ENCODE results near the gene MYO3A.

MYO3A gene

DNA sequence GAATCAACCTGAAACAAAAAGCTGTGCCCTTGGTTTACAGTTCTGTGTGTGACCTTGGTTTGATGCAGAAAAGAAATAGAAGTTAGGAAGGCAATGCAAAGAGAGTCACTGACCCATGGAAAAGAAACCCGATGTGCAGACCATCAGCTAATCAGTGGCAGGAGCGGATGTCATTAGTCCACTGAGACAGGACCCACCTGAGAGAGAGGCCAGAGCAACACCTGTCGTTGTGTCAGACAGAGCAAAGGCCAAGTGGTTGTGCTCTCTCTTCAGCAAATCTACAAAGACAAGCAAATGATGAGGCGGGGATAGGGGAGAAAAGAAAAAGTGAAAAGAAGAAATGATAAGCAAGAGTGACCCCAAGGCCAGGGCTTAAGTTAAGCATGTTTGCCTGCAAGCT lies 291.3 kb downstream of the MYO3A start:
- no peak overlapping the region for H2AFZ ChIP-seq
- no peak overlapping the region for H3K4me2 ChIP-seq (ENCODE audit: low read length)
- H3K27ac ChIP-seq = no peak overlapping the region
- no peaks in the 10 kb centered on the region for H3K36me3 ChIP-seq (ENCODE audit: control insufficient read depth, insufficient read depth, low read length)
- no peaks in the 10 kb centered on the region for H3K9me3 ChIP-seq (ENCODE audit: control insufficient read depth, low read length)
- H3K4me1 ChIP-seq = no peaks in the 10 kb centered on the region
- no peaks in the 10 kb centered on the region for H3K27me3 ChIP-seq (ENCODE audit: control insufficient read depth, insufficient read depth, low read length)
- TF ChIP-seq, protein P1, sequence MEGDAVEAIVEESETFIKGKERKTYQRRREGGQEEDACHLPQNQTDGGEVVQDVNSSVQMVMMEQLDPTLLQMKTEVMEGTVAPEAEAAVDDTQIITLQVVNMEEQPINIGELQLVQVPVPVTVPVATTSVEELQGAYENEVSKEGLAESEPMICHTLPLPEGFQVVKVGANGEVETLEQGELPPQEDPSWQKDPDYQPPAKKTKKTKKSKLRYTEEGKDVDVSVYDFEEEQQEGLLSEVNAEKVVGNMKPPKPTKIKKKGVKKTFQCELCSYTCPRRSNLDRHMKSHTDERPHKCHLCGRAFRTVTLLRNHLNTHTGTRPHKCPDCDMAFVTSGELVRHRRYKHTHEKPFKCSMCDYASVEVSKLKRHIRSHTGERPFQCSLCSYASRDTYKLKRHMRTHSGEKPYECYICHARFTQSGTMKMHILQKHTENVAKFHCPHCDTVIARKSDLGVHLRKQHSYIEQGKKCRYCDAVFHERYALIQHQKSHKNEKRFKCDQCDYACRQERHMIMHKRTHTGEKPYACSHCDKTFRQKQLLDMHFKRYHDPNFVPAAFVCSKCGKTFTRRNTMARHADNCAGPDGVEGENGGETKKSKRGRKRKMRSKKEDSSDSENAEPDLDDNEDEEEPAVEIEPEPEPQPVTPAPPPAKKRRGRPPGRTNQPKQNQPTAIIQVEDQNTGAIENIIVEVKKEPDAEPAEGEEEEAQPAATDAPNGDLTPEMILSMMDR (IDR thresholded peaks at IDR 0.05) = no peak
- H3K9ac ChIP-seq = no peak overlapping the region
- H3K79me2 ChIP-seq = no peaks in the 10 kb centered on the region
- no peak overlapping the region for H3K4me3 ChIP-seq (ENCODE audit: low read depth, low read length)

DNA sequence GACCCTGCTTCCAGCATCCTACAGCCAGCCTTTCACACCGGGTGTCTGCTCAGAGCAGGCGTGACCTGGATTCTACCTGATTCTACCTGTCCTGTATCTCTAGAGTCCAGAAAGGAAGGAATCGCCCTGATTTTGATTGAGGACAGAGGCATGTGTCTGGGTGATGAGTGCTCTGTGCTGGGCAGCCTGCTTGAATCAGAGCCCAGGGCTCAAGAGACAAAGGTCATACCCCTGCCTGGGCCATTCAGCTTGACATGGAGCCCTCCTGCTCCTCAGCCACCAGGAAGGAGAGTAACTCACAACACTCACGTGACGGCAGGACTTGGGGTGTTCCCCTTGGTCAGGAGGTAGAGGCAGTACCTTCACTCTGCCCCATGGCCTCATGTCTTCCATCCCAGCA lies 293.8 kb downstream of the MYO3A start:
- no peaks in the 10 kb centered on the region for H3K4me1 ChIP-seq
- H3K9me3 ChIP-seq (ENCODE audit: control insufficient read depth, low read length) = no peaks in the 10 kb centered on the region
- no peaks in the 10 kb centered on the region for H3K79me2 ChIP-seq
- H3K27me3 ChIP-seq (ENCODE audit: control insufficient read depth, insufficient read depth, low read length) = no peaks in the 10 kb centered on the region
- TF ChIP-seq, protein P1 (IDR thresholded peaks at IDR 0.05) = no peak
- no peaks in the 10 kb centered on the region for H3K36me3 ChIP-seq (ENCODE audit: control insufficient read depth, insufficient read depth, low read length)
- no peak overlapping the region for H2AFZ ChIP-seq
- no peak overlapping the region for H3K4me3 ChIP-seq (ENCODE audit: low read depth, low read length)
- no peak overlapping the region for H3K4me2 ChIP-seq (ENCODE audit: low read length)
- H3K9ac ChIP-seq = no peak overlapping the region
- H3K27ac ChIP-seq = no peak overlapping the region

DNA sequence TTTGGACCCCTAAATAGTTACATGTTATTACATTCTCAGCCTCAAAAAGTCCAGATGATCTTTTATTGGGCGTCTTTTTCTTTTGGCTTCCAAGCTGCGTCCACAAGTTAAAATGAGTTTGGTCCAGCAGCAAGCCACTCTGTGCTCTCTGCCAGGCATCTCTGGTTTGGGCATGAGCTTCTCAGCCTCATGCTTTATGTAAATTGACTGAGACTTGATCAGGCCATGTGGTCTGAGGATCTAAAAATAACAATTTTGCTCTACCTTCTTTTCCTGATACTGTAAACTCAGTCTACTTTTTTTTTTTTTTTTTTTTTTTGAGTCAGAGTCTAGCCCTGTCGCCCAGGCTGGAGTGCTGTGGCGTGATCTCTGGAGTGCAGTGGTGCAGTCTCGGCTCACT lies 298.1 kb downstream of the MYO3A start:
- H3K9ac ChIP-seq = no peak overlapping the region
- TF ChIP-seq, protein P1 (IDR thresholded peaks at IDR 0.05) = no peak
- no peaks in the 10 kb centered on the region for H3K27me3 ChIP-seq (ENCODE audit: control insufficient read depth, insufficient read depth, low read length)
- H3K79me2 ChIP-seq = no peaks in the 10 kb centered on the region
- H3K4me2 ChIP-seq (ENCODE audit: low read length) = no peak overlapping the region
- H3K36me3 ChIP-seq (ENCODE audit: control insufficient read depth, insufficient read depth, low read length) = no peaks in the 10 kb centered on the region
- H2AFZ ChIP-seq = no peak overlapping the region
- no peak overlapping the region for H3K27ac ChIP-seq
- no peak overlapping the region for H3K4me3 ChIP-seq (ENCODE audit: low read depth, low read length)
- H3K4me1 ChIP-seq = no peaks in the 10 kb centered on the region
- no peaks in the 10 kb centered on the region for H3K9me3 ChIP-seq (ENCODE audit: control insufficient read depth, low read length)

DNA sequence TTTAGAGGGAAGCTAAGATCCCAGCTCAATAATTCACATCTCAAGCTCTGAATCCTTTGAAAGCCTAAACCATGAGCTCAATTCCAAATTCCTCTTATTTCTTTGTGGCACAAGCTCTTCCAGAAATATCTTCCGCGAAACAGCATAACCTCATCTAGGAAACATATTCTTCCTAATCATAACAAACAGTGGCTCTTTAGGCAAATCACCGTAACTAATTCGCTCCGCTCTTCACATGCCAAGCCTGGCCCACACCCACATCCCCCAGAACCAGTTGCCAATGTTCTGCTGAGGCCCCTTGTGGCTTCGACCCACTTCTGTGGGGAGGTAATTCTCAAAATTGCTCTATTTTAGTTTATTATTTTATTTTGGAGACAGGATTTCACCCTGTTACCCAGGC lies 301.7 kb downstream of the MYO3A start:
- no peak overlapping the region for H3K4me3 ChIP-seq (ENCODE audit: low read depth, low read length)
- no peak overlapping the region for H3K27ac ChIP-seq
- H3K27me3 ChIP-seq (ENCODE audit: control insufficient read depth, insufficient read depth, low read length) = no peaks in the 10 kb centered on the region
- TF ChIP-seq, protein P1 (IDR thresholded peaks at IDR 0.05) = no peak
- H3K79me2 ChIP-seq = no peaks in the 10 kb centered on the region
- H3K36me3 ChIP-seq (ENCODE audit: control insufficient read depth, insufficient read depth, low read length) = no peaks in the 10 kb centered on the region
- no peak overlapping the region for H3K9ac ChIP-seq
- H3K4me2 ChIP-seq (ENCODE audit: low read length) = no peak overlapping the region
- H3K9me3 ChIP-seq (ENCODE audit: control insufficient read depth, low read length) = no peaks in the 10 kb centered on the region
- no peak overlapping the region for H2AFZ ChIP-seq
- H3K4me1 ChIP-seq = no peaks in the 10 kb centered on the region

DNA sequence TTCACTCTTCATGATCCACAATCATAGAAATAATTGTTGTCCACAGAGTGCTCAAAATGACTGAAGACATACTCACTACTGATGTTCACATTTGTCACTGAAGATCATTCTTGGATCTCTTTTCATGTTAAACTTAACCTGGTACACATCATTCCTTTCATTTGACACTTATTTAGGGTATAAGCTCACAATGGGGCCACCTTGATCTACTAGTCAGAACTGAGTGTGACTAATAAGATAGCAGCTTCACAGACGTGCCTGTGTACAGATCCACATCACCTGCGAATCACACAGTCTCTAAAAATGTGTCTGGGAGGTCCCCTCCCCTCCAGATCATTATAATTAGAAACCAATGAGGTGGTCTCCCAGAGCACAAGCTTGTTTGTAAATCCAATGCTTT lies 304.3 kb downstream of the MYO3A start:
- Histone ChIP-seq H3K79me2 (no peaks in the 10 kb centered on the region), H3K9ac (no peak overlapping the region), H3K27me3 (ENCODE audit: control insufficient read depth, insufficient read depth, low read length) (no peaks in the 10 kb centered on the region), H2AFZ (no peak overlapping the region), H3K27ac (no peak overlapping the region), H3K4me3 (ENCODE audit: low read depth, low read length) (no peak overlapping the region), H3K9me3 (ENCODE audit: control insufficient read depth, low read length) (no peaks in the 10 kb centered on the region), H3K36me3 (ENCODE audit: control insufficient read depth, insufficient read depth, low read length) (no peaks in the 10 kb centered on the region), H3K4me1 (no peaks in the 10 kb centered on the region), H3K4me2 (ENCODE audit: low read length) (no peak overlapping the region)
- TF ChIP-seq, protein P1 (IDR thresholded peaks at IDR 0.05) = no peak

Data from parathyroid adenoma (tissue), 2 donors.